T-cell (primary cell): ENCODE results near the gene ZNF565. TPM values are rescaled to one million over a fixed set of nuclear protein-coding genes. Genes with fewer than 3 reads are reported as not detected.
A peak's percentile ranks its signal among the peaks of the same experiment; 100 is the strongest.

Experiments used
- ATAC-seq, 4 experiments: fragments of 200-7000 bp in 3 of 4; fragments of 150-1000 bp in 1 of 4; cut with Tn5 transposase; replicated peaks in 1 of 4; 1 replicate in 3 of 4; 2 replicates in 1 of 4; pipeline ENCODE4 v1.10.0; 2021; ENCODE audit warnings: moderate library complexity in 3 of 4, mild to moderate bottlenecking in 2 of 4, moderate number of reproducible peaks in 1 of 4
- CTCF ChIA-PET, 2 donors: fragments of 300-600 bp; sonication (Branson Sonifier 250); formaldehyde crosslinking; loops; one replicate each; lab custom pipeline; 2022; ENCODE audit warnings: antibody characterized with exemption in 2 of 2; lab: Charles Lee
- POLR2A ChIA-PET, 2 donors: fragments of 300-600 bp; sonication (Branson Sonifier 250); formaldehyde crosslinking; loops; one replicate each; lab custom pipeline; 2022; ENCODE audit warnings: antibody characterized with exemption in 2 of 2; lab: Charles Lee
- DNase-seq, 35 experiments: peaks; one replicate each; pipeline versions ENCODE4 v3.0.0 to v3.0.0-alpha.2; 2013 to 2023
- H3K27ac ChIP-seq: one replicate; pipeline ENCODE4 v1.5.1; 2013; ENCODE audit warnings: low read length
- H3K27me3 ChIP-seq, 2 experiments: replicated peaks in 1 of 2; 1 replicate in 1 of 2; 2 replicates in 1 of 2; pipeline versions ENCODE4 v1.6.1 to v1.7.0; 2013; ENCODE audit warnings: low read length in 1 of 2, mixed read lengths in 1 of 2; ENCODE audit not compliant: control insufficient read depth in 2 of 2, insufficient read depth in 2 of 2; ENCODE audit errors: extremely low read depth in 1 of 2
- H3K36me3 ChIP-seq, 2 donors: 1 replicate in 1 of 2; 2 replicates in 1 of 2; pipeline versions ENCODE4 v1.6.1 to v1.7.0; 2013; ENCODE audit warnings: low read length in 1 of 2; ENCODE audit not compliant: control insufficient read depth in 2 of 2, insufficient read depth in 1 of 2; ENCODE audit errors: extremely low read depth in 1 of 2
- H3K4me1 ChIP-seq, 2 experiments: 1 replicate in 1 of 2; 2 replicates in 1 of 2; pipeline versions ENCODE4 v1.6.1 to v1.7.0; 2013; ENCODE audit warnings: low read length in 2 of 2, mixed read lengths in 1 of 2; ENCODE audit not compliant: insufficient read depth in 2 of 2, control insufficient read depth in 1 of 2; ENCODE audit errors: extremely low read depth in 1 of 2
- H3K4me3 ChIP-seq, 2 donors: 1 replicate in 1 of 2; 2 replicates in 1 of 2; pipeline versions ENCODE4 v1.5.1 to v1.7.0; 2013; ENCODE audit warnings: mild to moderate bottlenecking in 2 of 2, low read length in 1 of 2, moderate library complexity in 1 of 2; ENCODE audit not compliant: control insufficient read depth in 1 of 2; ENCODE audit errors: extremely low read depth in 1 of 2
- H3K9me3 ChIP-seq: 2 replicates; pipeline ENCODE4 v1.7.0; 2013
- H3K27ac Mint-ChIP-seq, 2 donors: one replicate each; pipeline ENCODE4 v1.8.0; 2020 to 2021; ENCODE audit warnings: mild to moderate bottlenecking in 2 of 2, mixed read lengths in 2 of 2
- H3K27me3 Mint-ChIP-seq, 2 donors: one replicate each; pipeline ENCODE4 v1.8.0; 2021 to 2022; ENCODE audit warnings: mixed read lengths in 2 of 2
- H3K36me3 Mint-ChIP-seq: one replicate; pipeline ENCODE4 v1.8.0; 2021; ENCODE audit warnings: mixed read lengths
- H3K4me1 Mint-ChIP-seq, 3 donors: one replicate each; pipeline ENCODE4 v1.8.0; 2020 to 2022; ENCODE audit warnings: mixed read lengths in 3 of 3, mild to moderate bottlenecking in 1 of 3
- H3K4me3 Mint-ChIP-seq, 3 donors: one replicate each; pipeline ENCODE4 v1.8.0; 2020 to 2022; ENCODE audit warnings: mild to moderate bottlenecking in 3 of 3, mixed read lengths in 3 of 3, moderate library complexity in 3 of 3
- H3K9me3 Mint-ChIP-seq, 3 donors: one replicate each; pipeline ENCODE4 v1.8.0; 2020 to 2022; ENCODE audit warnings: mixed read lengths in 3 of 3
- whole genome bisulfite sequencing: methylation state at CpG from one replicate; pipeline ENCODE4 v1.1.5; 2013; ENCODE audit warnings: missing lambda C conversion rate; ENCODE audit not compliant: insufficient coverage; 5-methylcytosine and 5-hydroxymethylcytosine counted together
- total RNA-seq, 35 experiments: library from RNA in 6 of 35; stranded (reverse) in 6 of 35; fragments of 120-200 nt in 1 of 35; gene quantifications; one replicate each; pipeline versions ENCODE4 v1.2.1 to v1.2.4 and lab custom pipeline; 2013 to 2026

ZNF565 gene
- total RNA-seq = 1 to 10 TPM; 7.5 to 9.1 (median 8.0) TPM
- total RNA-seq (2013) = 6.6 TPM
- 3.5 to 20.2 (median 10.4) reads per million in 29 experiments for total RNA-seq (lab: John Stamatoyannopoulos, UW)

DNA sequence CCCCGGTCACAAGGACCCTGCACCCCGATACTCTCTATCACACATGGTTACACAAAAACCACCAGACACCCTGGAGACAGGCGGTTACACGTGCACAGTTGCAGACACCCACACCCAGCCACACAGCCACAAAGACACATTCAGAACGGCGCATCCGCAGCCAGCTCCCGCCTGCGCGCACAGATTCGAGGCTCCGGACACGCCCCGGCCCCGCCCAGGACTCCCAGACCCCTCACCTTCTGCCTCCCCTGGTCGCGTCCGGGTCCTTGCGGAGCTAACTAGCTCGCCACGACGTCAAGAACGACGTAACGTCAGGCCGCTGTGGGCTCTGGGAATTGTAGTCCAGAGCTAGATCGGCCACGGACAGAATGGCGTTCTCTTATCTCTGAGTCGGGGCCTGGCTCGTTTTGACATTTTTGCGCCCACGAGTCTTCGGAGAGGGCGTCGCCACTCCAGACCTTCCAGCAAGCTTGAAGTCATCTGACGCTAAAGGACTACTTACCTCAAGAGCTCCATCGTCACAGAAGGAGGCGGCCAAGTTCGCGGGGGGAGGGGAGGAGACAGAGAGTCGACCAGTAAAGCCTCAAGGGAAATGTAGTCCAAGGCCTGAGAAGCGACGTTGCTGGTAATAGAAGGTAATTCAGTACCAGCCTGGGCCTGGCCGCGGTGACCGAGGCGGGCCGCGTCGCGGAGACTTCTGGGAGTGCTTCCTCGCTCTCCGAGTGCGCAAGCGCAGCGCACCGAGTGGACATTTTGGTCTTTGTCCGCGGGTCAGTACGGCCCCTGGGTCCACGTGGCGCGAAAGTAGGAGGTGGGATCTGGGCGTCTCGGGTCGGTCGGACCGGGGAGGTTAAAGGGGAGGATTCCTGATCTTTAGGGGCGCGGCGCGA is at the start of gene ZNF565, which contains the start of gene ZNF146:
ZNF565 (minus strand) TSS at position 280 of the 890 bp plus-strand sequence. CDS start 12,680 bp downstream, outside the sequence.
ZNF146 (plus strand) TSS at position 721 of the 890 bp plus-strand sequence. CDS start 21,335 bp downstream, outside the sequence.
- Mint-ChIP-seq H3K36me3 (peaks cover 12% of the 10 kb centered on the region), H3K27me3 (no peaks in the 10 kb centered on the region), H3K4me3 (no peak within 1 kb of the TSS), H3K27ac (no peak within 1 kb of the TSS), H3K9me3 (no peaks in the 10 kb centered on the region), H3K4me1 (peaks cover 14 to 30% (median 30%) of the 10 kb centered on the region in 3 donors)
- DNase-seq = peak; percentile 89 to 98 (median 95)
- Histone ChIP-seq H3K36me3 (peaks cover 2 to 6% of the 10 kb centered on the region in 2 donors), H3K9me3 (no peaks in the 10 kb centered on the region), H3K4me3 (peak within 1 kb of the TSS; percentile 94 to 96), H3K27ac (peak within 1 kb of the TSS; percentile 99), H3K4me1 (peaks cover 12 to 39% of the 10 kb centered on the region in 2 experiments), H3K27me3 (no peaks in the 10 kb centered on the region)
- ATAC-seq = peak; percentile 88 to 93 (median 91)
- POLR2A ChIA-PET = interaction anchor here (0.6 to 1.2 kb wide), 4 partner anchors 100 to 473 kb away, joined by 3 read pairs; partner anchors contain the start of genes POLR2I (in 1 of the 2), ZNF529 (in 1 of the 2) and ZNF567 (in 1 of the 2)
- under 1% methylated on average over 65 of the region's 73 CpGs for WGBS
- CTCF ChIA-PET = interaction anchor here in 1 of 2 donors (0.6 to 1.3 kb wide), 3 partner anchors 87 to 1214 kb away, joined by 3 to 7 read pairs (median 3); no protein-coding TSS in a partner anchor

DNA sequence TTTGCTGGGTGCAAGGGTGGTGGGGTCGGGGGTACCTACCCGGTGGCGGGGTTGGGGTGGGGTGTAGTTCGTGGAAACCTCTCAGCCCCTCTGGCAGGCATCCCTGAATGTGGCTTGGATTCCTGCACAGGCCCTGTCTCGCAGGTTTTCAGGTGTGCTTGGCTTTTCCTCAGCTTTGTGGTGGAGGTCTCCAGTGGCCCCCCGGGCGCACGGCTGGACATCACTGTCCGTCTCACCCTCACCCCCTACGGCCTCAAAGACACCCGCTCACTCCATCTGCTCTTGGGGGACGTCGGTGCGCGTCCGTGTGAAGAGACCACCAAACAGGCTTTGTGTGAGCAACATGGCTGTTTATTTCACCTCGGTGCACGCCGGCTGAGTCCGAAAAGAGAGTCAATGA is 44.7 kb upstream of the ZNF565 start:
- ChIA-PET CTCF (no interaction called here), POLR2A (no interaction called here)
- Histone ChIP-seq H3K9me3 (no peaks in the 10 kb centered on the region), H3K4me3 (no peak overlapping the region), H3K27ac (no peak overlapping the region), H3K36me3 (no peaks in the 10 kb centered on the region), H3K4me1 (no peaks in the 10 kb centered on the region), H3K27me3 (peaks cover 0 to 8% of the 10 kb centered on the region in 2 experiments)
- DNase-seq (no peak), ATAC-seq (no peak)
- H3K36me3 Mint-ChIP-seq = peaks cover 6% of the 10 kb centered on the region
- no peak overlapping the region for H3K4me3 Mint-ChIP-seq
- peaks cover 2 to 5% of the 10 kb centered on the region in 2 donors for H3K27me3 Mint-ChIP-seq
- peaks cover 12 to 34% (median 19%) of the 10 kb centered on the region in 3 donors for H3K9me3 Mint-ChIP-seq
- no peak overlapping the region for H3K27ac Mint-ChIP-seq
- WGBS = 85% methylated on average over 6 of the region's 20 CpGs
- no peaks in the 10 kb centered on the region for H3K4me1 Mint-ChIP-seq

DNA sequence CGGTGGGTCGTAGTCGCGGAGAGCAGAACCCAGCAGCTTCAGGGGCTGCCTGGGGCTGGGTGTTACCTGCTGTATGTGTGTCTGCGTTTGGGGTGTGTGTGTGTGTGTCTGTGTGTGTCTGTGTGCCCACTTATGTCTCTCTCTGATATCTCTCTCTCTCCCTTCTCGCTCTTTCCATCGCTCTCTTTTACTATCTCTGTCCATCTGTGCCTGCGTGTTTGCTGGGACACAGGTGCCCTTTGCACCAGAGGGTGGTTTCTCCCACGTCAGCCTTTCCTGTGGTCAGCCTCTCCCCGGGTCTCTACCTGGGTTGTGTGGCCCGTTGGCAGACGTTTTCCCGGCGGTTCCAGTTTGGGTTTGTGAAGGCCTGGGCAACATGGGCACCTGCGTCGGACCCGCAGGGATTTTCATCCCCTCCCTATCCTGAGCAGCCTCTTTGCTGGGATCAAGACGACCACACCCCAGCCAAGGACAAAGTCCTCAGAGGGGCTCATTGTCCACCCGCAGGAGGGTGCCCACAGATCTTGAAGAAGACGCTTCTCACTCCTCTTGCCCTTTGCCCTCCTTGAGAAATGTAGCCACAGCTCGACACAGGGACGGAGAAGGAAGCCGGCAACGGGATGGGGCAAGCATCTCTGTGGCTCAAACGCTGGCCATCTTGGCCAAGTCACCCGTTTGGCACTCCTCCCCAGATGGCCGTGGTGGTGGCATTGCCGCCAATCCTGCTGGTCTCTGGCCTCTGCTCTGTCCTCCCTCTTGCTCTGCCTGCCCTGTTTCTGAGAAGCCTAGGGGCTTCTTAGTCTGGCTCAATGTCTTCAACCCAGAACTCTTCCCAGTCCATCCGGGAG is 43.8 kb upstream of the ZNF565 start:
- Histone ChIP-seq H3K9me3 (no peaks in the 10 kb centered on the region), H3K27ac (no peak overlapping the region), H3K36me3 (no peaks in the 10 kb centered on the region), H3K27me3 (peaks cover 0 to 8% of the 10 kb centered on the region in 2 experiments), H3K4me3 (no peak overlapping the region), H3K4me1 (no peaks in the 10 kb centered on the region)
- H3K4me1 Mint-ChIP-seq = no peaks in the 10 kb centered on the region
- peaks cover 6% of the 10 kb centered on the region for H3K36me3 Mint-ChIP-seq
- ChIA-PET CTCF (no interaction called here), POLR2A (no interaction called here)
- H3K4me3 Mint-ChIP-seq = peak overlapping the region in 1 of 3 donors; percentile 36
- H3K27ac Mint-ChIP-seq = no peak overlapping the region
- ATAC-seq = no peak
- whole genome bisulfite sequencing = 92% methylated on average over 15 of the region's 29 CpGs
- H3K9me3 Mint-ChIP-seq = peaks cover 6 to 30% (median 18%) of the 10 kb centered on the region in 3 donors
- DNase-seq = no peak
- H3K27me3 Mint-ChIP-seq = peaks cover 2 to 5% of the 10 kb centered on the region in 2 donors

DNA sequence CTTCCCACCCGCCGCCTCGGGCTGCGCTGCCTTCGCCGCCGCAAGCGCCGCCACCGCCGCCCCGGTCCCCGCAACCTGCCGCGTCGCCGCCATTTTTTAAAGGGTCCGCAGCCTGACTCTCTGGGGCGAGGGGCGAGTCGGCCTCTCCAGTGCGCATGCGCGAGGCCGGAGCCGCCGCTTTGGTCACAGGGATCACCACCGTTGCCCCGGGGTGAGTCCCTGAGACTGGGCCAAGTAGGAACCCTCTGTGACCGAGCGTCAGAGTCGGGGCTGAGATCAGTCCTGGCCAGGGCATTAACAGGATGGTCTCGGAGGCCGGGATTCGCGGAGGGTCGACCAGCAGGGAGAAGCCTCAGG is 43.0 kb upstream of the ZNF565 start:
- DNase-seq = no peak
- ATAC-seq = no peak

DNA sequence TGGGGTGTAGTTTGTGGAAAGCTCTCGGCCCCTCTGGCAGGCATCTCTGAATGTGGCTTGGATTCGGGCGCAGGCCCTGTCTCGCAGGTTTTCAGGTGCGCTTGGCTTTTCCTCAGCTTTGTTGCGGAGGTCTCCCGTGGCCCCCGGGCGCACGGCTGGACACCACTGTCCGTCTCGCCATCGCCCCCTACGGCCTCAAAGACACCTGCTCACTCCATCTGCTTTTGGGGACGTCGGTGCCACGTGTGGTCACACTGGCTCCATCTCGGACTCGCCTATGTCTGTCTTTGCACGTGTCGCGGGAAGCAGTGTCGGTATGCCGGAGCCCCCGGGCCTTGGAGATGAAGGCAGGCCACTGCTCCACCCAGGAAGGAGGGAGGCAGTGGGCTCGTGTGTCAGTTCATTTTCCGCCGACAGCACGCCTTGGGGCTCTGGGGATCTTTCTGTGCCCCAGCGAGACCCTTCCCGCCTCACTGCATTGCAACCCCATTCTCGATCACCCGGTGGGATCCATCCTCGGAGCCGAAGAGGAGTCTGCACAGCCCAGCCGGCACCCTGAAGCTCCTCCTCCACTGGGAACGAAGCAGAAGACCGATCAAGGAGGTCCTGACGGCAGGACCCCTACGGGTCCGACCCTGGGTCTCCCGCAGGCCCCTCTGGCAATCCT is 42.5 kb upstream of the ZNF565 start:
- peaks cover 4 to 29% (median 19%) of the 10 kb centered on the region in 3 donors for H3K9me3 Mint-ChIP-seq

More for the DNA sequence above, 43.0 kb upstream of the ZNF565 start:
- POLR2A ChIA-PET = no interaction called here
- Histone ChIP-seq H3K4me1 (no peaks in the 10 kb centered on the region), H3K36me3 (no peaks in the 10 kb centered on the region), H3K27ac (no peak overlapping the region), H3K27me3 (peaks cover 0 to 8% of the 10 kb centered on the region in 2 experiments), H3K4me3 (no peak overlapping the region), H3K9me3 (no peaks in the 10 kb centered on the region)
- Mint-ChIP-seq H3K27me3 (peaks cover 2 to 5% of the 10 kb centered on the region in 2 donors), H3K27ac (no peak overlapping the region), H3K4me3 (no peak overlapping the region), H3K9me3 (peaks cover 4 to 27% (median 17%) of the 10 kb centered on the region in 3 donors), H3K36me3 (peaks cover 6% of the 10 kb centered on the region), H3K4me1 (no peaks in the 10 kb centered on the region)
- WGBS = 35% methylated on average over 37 of the region's 37 CpGs
- CTCF ChIA-PET = no interaction called here

More for the DNA sequence above, 42.5 kb upstream of the ZNF565 start:
- 73% methylated on average over 37 of the region's 42 CpGs for WGBS
- H3K4me1 Mint-ChIP-seq = no peaks in the 10 kb centered on the region
- Histone ChIP-seq H3K4me3 (no peak overlapping the region), H3K4me1 (no peaks in the 10 kb centered on the region), H3K27me3 (peaks cover 0 to 8% of the 10 kb centered on the region in 2 experiments), H3K27ac (no peak overlapping the region), H3K36me3 (no peaks in the 10 kb centered on the region), H3K9me3 (no peaks in the 10 kb centered on the region)
- DNase-seq (no peak), ATAC-seq (no peak)
- peaks cover 6% of the 10 kb centered on the region for H3K36me3 Mint-ChIP-seq
- peaks cover 2 to 5% of the 10 kb centered on the region in 2 donors for H3K27me3 Mint-ChIP-seq
- ChIA-PET POLR2A (no interaction called here), CTCF (no interaction called here)
- H3K4me3 Mint-ChIP-seq = no peak overlapping the region
- H3K27ac Mint-ChIP-seq = no peak overlapping the region
